ENCODE data around the gene MAK.
"Not testable (repeated sequence)": the region's sequence is repeated elsewhere in the genome, so short reads cannot be mapped to it uniquely, and the experiment has no call there.

Gene MAK

DNA sequence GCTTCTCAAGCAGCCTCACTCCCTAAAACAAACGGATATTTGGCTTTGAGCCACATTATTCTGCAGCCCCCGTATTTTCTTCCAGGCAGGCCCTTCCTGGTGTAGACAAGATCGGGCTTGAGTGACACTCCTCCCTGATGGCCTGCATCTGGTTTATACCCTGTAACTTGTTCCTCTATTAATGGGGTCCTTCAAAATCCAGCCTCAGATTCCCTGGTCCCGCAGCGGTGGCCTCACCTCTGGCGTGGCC lies 115.8 kb downstream of the MAK start:
- DNase-seq = no peak

- DNase-seq = no peak
Measured at GRCh38 chr6:10721850-10722569, 116.3 kb downstream of the MAK start.

DNA sequence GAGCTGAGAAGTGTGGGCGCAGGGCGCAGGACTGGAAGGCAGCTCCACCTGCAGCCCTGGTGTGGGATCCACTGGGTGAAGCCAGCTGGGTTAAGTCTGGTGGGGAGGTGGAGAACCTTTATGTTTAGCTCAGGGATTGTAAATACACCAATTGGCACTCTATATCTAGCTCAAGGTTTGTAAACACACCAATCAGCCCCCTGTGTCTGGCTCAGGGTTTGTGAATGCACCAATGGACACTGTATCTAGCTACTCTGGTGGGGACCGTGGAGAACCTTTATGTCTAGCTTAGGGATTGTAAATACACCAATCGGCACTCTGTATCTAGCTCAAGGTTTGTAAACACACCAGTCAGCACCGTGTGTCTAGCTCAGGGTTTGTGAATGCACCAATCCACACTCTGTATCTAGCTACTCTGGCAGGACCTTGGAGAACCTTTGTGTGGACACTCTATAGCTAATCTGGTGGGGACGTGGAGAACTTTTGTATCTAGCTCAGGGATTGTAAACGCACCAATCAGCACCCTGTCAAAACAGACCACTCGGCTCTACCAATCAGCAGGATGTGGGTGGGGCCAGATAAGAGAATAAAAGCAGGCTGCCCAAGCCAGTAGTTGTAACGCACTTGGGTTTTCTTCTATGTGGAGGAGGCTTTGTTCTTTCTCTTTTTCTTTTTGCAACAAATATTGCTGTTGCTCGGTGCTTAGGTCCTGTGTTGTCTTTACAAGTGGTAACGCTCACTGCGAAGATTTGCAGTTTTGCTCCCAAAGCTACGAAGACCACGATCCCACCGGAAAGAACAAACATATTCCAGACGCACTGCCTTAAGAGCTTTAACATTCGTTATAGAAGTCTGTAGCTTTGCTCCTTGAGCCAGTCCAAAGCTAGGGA lies 117.1 kb downstream of the MAK start:
- DNase-seq = not testable (repeated sequence)

- DNase-seq = no peak
Measured at GRCh38 chr6:10720265-10720959, 117.9 kb downstream of the MAK start.

- no peak for DNase-seq
Measured at GRCh38 chr6:10719964-10720264, 118.4 kb downstream of the MAK start.

GRCh38 chr6:10719296-10719963 lies 118.9 kb downstream of the MAK start:
- DNase-seq = no peak

- no peak for DNase-seq
Measured at GRCh38 chr6:10713962-10714361, 124.4 kb downstream of the MAK start.

All from SIG-M5 (cell line).